Ovary (tissue), 3 donors: Measurements from ENCODE around the gene RNF151.

Experiments
- POLR2A ChIP-seq: fragments of 450-650 bp; IDR thresholded peaks from one replicate; pipeline ENCODE4 v1.6.1; 2017; ENCODE audit warnings: antibody characterized with exemption, mild to moderate bottlenecking, moderate library complexity
- TF ChIP-seq, protein P1 (sequence below), 3 donors: fragments of 450-650 bp in 2 of 3; fragments of 200-600 bp in 1 of 3; IDR thresholded peaks; one replicate each; pipeline versions ENCODE4 v1.5.1 to v1.8.0; 2016 to 2022; ENCODE audit warnings: antibody characterized with exemption in 3 of 3, mild to moderate bottlenecking in 1 of 3
- donor health status: DM: no; HTN: no; CAD: no.

DNA sequence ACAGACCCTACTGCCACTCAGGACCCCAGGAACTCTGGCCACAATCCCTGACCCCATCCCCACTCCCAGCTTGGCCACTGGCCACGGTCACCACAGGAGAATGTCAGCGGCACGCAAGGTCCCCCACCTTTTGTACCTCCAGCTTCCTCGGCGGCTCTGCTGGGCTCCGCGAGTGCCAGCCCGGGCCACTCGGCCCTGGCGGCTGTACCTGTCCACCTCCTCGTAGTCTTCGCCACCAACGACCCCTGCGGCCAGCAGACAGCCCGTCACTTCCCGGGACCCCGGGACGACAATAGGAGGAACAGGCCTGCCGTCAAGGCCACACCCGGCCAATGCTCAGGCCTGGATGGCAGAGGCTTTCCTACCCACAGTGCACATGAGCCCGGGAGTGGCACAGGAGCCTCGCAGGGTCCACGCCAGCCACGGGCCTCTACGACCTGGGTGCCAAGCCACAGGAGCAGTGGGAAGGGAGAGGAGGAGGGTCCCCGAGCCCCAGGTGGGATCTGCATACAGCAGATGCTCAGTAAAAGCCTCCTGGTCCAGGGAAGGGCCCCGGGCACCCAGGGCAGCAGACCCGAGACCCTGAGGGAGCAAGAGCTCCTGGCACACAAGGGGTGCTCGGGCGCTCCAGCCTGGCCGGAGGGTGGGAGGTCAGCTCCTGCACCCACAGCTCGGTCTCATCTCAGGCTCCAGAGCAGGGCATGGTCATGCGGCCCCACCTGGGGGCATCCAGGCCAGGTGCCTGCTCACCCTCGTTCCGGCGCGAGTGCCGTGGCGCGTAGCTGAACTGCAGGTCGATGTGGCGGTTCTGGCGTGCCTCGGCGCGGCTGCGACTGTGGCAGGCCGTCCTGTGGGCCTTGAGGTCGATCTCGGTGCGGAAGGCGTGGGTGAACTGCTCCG lies 35.0 kb downstream of the RNF151 start:
- TF ChIP-seq, protein P1, sequence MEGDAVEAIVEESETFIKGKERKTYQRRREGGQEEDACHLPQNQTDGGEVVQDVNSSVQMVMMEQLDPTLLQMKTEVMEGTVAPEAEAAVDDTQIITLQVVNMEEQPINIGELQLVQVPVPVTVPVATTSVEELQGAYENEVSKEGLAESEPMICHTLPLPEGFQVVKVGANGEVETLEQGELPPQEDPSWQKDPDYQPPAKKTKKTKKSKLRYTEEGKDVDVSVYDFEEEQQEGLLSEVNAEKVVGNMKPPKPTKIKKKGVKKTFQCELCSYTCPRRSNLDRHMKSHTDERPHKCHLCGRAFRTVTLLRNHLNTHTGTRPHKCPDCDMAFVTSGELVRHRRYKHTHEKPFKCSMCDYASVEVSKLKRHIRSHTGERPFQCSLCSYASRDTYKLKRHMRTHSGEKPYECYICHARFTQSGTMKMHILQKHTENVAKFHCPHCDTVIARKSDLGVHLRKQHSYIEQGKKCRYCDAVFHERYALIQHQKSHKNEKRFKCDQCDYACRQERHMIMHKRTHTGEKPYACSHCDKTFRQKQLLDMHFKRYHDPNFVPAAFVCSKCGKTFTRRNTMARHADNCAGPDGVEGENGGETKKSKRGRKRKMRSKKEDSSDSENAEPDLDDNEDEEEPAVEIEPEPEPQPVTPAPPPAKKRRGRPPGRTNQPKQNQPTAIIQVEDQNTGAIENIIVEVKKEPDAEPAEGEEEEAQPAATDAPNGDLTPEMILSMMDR (IDR thresholded peaks at IDR 0.05): no peak
- no peak for TF ChIP-seq POLR2A
